ENCODE measurements around the gene CT55.
"Not testable (repeated sequence)": the region's sequence is repeated elsewhere in the genome, so short reads cannot be mapped to it uniquely, and the experiment has no call there.

GRCh38 chrX:135169534-135169933 is 1.7 kb downstream of the CT55 start:
- TF ChIP-seq, protein P1, sequence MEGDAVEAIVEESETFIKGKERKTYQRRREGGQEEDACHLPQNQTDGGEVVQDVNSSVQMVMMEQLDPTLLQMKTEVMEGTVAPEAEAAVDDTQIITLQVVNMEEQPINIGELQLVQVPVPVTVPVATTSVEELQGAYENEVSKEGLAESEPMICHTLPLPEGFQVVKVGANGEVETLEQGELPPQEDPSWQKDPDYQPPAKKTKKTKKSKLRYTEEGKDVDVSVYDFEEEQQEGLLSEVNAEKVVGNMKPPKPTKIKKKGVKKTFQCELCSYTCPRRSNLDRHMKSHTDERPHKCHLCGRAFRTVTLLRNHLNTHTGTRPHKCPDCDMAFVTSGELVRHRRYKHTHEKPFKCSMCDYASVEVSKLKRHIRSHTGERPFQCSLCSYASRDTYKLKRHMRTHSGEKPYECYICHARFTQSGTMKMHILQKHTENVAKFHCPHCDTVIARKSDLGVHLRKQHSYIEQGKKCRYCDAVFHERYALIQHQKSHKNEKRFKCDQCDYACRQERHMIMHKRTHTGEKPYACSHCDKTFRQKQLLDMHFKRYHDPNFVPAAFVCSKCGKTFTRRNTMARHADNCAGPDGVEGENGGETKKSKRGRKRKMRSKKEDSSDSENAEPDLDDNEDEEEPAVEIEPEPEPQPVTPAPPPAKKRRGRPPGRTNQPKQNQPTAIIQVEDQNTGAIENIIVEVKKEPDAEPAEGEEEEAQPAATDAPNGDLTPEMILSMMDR (IDR thresholded peaks at IDR 0.05) = not testable (repeated sequence)
- TF ChIP-seq ZFX (IDR thresholded peaks at IDR 0.05; ENCODE audit: borderline replicate concordance) = not testable (repeated sequence)

Measured in 22Rv1 (cell line).